GM23338 (cell line): ENCODE measurements around the gene SBF2. TPM values are rescaled to one million over a fixed set of nuclear protein-coding genes. Genes with fewer than 3 reads are reported as not detected.

Experiments used
- ATAC-seq: fragments of 200-7000 bp; cut with Tn5 transposase; 3 replicates; pipeline ENCODE4 v1.9.1; 2020
- DNase-seq: peaks from one replicate; pipeline ENCODE4 v3.0.0-alpha.2; 2015; ENCODE audit warnings: low spot score
- H2AFZ ChIP-seq: fragments of 200-600 bp; sonication (generic); 2 replicates; pipeline ENCODE4 v1.8.0; 2016; ENCODE audit warnings: antibody characterized with exemption, mild to moderate bottlenecking, moderate library complexity
- H3F3A ChIP-seq: fragments of 200-600 bp; sonication (generic); replicated peaks from 2 replicates; pipeline ENCODE4 v1.8.0; 2017; ENCODE audit warnings: antibody characterized with exemption, mixed run types, low read depth
- H3K27ac ChIP-seq: fragments of 200-600 bp; sonication (generic); 2 replicates; pipeline ENCODE4 v1.6.1; 2016; ENCODE audit warnings: low read depth
- H3K27me3 ChIP-seq: fragments of 200-600 bp; sonication (generic); 2 replicates; pipeline ENCODE4 v1.8.0; 2016; ENCODE audit warnings: mild to moderate bottlenecking, mixed run types, moderate library complexity; ENCODE audit not compliant: insufficient read depth
- H3K36me3 ChIP-seq: fragments of 200-600 bp; sonication (generic); 2 replicates; pipeline ENCODE4 v1.8.0; 2016; ENCODE audit warnings: mild to moderate bottlenecking; ENCODE audit not compliant: insufficient read depth
- H3K4me1 ChIP-seq: fragments of 200-600 bp; sonication (generic); 2 replicates; pipeline ENCODE4 v1.8.0; 2016; ENCODE audit warnings: mild to moderate bottlenecking, moderate library complexity; ENCODE audit not compliant: insufficient read depth
- H3K4me2 ChIP-seq: fragments of 200-600 bp; sonication (generic); 2 replicates; pipeline ENCODE4 v1.7.1; 2017; ENCODE audit warnings: mixed run types
- H3K4me3 ChIP-seq: fragments of 200-600 bp; sonication (generic); 2 replicates; pipeline ENCODE4 v1.6.1; 2016; ENCODE audit warnings: mixed run types
- H3K79me2 ChIP-seq: fragments of 200-600 bp; sonication (generic); replicated peaks from 2 replicates; pipeline ENCODE4 v1.8.0; 2017; ENCODE audit warnings: mild to moderate bottlenecking; ENCODE audit not compliant: insufficient read depth
- H3K9me2 ChIP-seq: fragments of 200-600 bp; sonication (generic); 2 replicates; pipeline ENCODE4 v1.8.0; 2017; ENCODE audit not compliant: insufficient read depth
- H4K20me1 ChIP-seq: fragments of 200-600 bp; sonication (generic); replicated peaks from 2 replicates; pipeline ENCODE4 v1.8.0; 2017; ENCODE audit warnings: mild to moderate bottlenecking; ENCODE audit not compliant: insufficient read depth
- H3K27ac Mint-ChIP-seq: 2 replicates; pipeline ENCODE4 v1.8.0; 2020; ENCODE audit warnings: inconsistent platforms, mild to moderate bottlenecking, moderate library complexity, mixed read lengths
- H3K27me3 Mint-ChIP-seq: 3 replicates; pipeline ENCODE4 v1.8.0; 2022; ENCODE audit warnings: low read depth, mild to moderate bottlenecking, moderate library complexity, mixed read lengths, inconsistent platforms; ENCODE audit not compliant: insufficient read depth, poor library complexity
- H3K36me3 Mint-ChIP-seq: 3 replicates; pipeline ENCODE4 v1.8.0; 2021; ENCODE audit warnings: low read depth, mild to moderate bottlenecking, inconsistent platforms, moderate library complexity, mixed read lengths
- H3K4me1 Mint-ChIP-seq: 3 replicates; pipeline ENCODE4 v1.8.0; 2020; ENCODE audit warnings: mild to moderate bottlenecking, inconsistent platforms, mixed read lengths
- H3K4me3 Mint-ChIP-seq: 3 replicates; pipeline ENCODE4 v1.8.0; 2021; ENCODE audit warnings: moderate library complexity, mild to moderate bottlenecking, inconsistent platforms, mixed read lengths
- H3K9me3 Mint-ChIP-seq: 3 replicates; pipeline ENCODE4 v1.8.0; 2020; ENCODE audit warnings: moderate library complexity, mild to moderate bottlenecking, inconsistent platforms, mixed read lengths
- CREB1 ChIP-seq: fragments of 250-450 bp; sonication (Bioruptor Pico); IDR thresholded peaks from 2 replicates; pipeline ENCODE4 v1.5.0; 2020; ENCODE audit warnings: low read depth, mild to moderate bottlenecking, moderate library complexity
- ETS1 ChIP-seq: IDR thresholded peaks from 2 replicates; pipeline ENCODE4 v1.6.1; 2016; ENCODE audit warnings: antibody characterized with exemption
- EZH2 ChIP-seq: fragments of 200-600 bp; sonication (generic); IDR thresholded peaks from one replicate; pipeline ENCODE4 v1.8.0; 2017; ENCODE audit warnings: antibody characterized with exemption, mild to moderate bottlenecking, low read depth; ENCODE audit not compliant: unreplicated experiment
- EZH2phosphoT487 ChIP-seq: fragments of 200-600 bp; sonication (generic); IDR thresholded peaks from one replicate; pipeline ENCODE4 v1.8.1; 2018; ENCODE audit warnings: antibody characterized with exemption; ENCODE audit not compliant: unreplicated experiment
- JUNB ChIP-seq: IDR thresholded peaks from one replicate; pipeline ENCODE4 v1.6.1; 2016; ENCODE audit warnings: antibody characterized with exemption; ENCODE audit not compliant: unreplicated experiment
- NANOG ChIP-seq: IDR thresholded peaks from 2 replicates; pipeline ENCODE4 v1.6.1; 2016; ENCODE audit warnings: antibody characterized with exemption, borderline replicate concordance
- POLR2AphosphoS5 ChIP-seq: IDR thresholded peaks from 2 replicates; pipeline ENCODE4 v1.6.1; 2016; ENCODE audit warnings: antibody characterized with exemption, low read depth
- REST ChIP-seq: IDR thresholded peaks from one replicate; pipeline ENCODE4 v1.6.1; 2018; ENCODE audit warnings: antibody characterized with exemption; ENCODE audit not compliant: unreplicated experiment
- STAT1 ChIP-seq: IDR thresholded peaks from one replicate; pipeline ENCODE4 v1.6.1; 2016; ENCODE audit warnings: antibody characterized with exemption; ENCODE audit not compliant: unreplicated experiment
- ZNF114 ChIP-seq: fragments of 250-450 bp; sonication (Bioruptor Pico); IDR thresholded peaks from 2 replicates; pipeline ENCODE4 v1.5.0; 2020; ENCODE audit warnings: mild to moderate bottlenecking, moderate library complexity
- ZNF331 ChIP-seq: fragments of 250-450 bp; sonication (Bioruptor Pico); IDR thresholded peaks from 2 replicates; pipeline ENCODE4 v1.5.0; 2020; ENCODE audit warnings: low read depth, mild to moderate bottlenecking, moderate library complexity
- polyA plus RNA-seq: library from polyadenylated mRNA; unstranded; fragments of >200 nt; fragmentation: Nextera tagmentation; extraction: Ambion mirVana; gene quantifications from 2 replicates; pipeline ENCODE4 v1.2.1, GENCODE V29; 2016
- total RNA-seq: library from RNA; depleted of rRNA; stranded (reverse); fragments of >200 nt; shearing (Covaris generic); gene quantifications from 2 replicates; pipeline ENCODE4 v1.2.3, GENCODE V29; 2014
- TF ChIP-seq, protein P1 (sequence below): fragments of 250-450 bp; sonication (Bioruptor Pico); IDR thresholded peaks from 2 replicates; pipeline ENCODE4 v1.5.0; 2020; ENCODE audit warnings: mild to moderate bottlenecking, moderate library complexity
- TF ChIP-seq, protein P2 (sequence below), 2 experiments: fragments of 200-600 bp in 1 of 2; sonication (generic) in 1 of 2; conservative IDR thresholded peaks; 2 replicates each; pipeline versions ENCODE4 v1.5.1 to v1.6.1; 2016 to 2017; ENCODE audit warnings: antibody characterized with exemption in 2 of 2, low read depth in 2 of 2, mild to moderate bottlenecking in 2 of 2, moderate library complexity in 1 of 2

Gene SBF2
- total and polyA plus RNA-seq, 2 experiments from 2014 or later: 25.6 to 53.5 TPM

- no peaks in the 10 kb centered on the region for H4K20me1 ChIP-seq
- no peak overlapping the region for H3K4me3 ChIP-seq
- H3K27ac ChIP-seq: peak overlapping the region; percentile 22; the same call in 1 of the 2 replicates
- H3K4me2 ChIP-seq: no peak overlapping the region
- no peaks in the 10 kb centered on the region for H3K27me3 ChIP-seq
- no peaks in the 10 kb centered on the region for H3K4me1 ChIP-seq
- Mint-ChIP-seq H3K36me3 (peaks cover 31% of the 10 kb centered on the region), H3K27me3 (peaks cover 2% of the 10 kb centered on the region), H3K9me3 (peaks cover 2% of the 10 kb centered on the region; the same call in 1 of the 3 replicates), H3K4me3 (no peak overlapping the region), H3K27ac (peak overlapping the region; percentile 16; the same call in 1 of the 2 replicates), H3K4me1 (peaks cover 6% of the 10 kb centered on the region; the same call in 2 of the 3 replicates)
- no peaks in the 10 kb centered on the region for H3K9me2 ChIP-seq
- H3F3A ChIP-seq: peaks cover 2% of the 10 kb centered on the region; the same call in 1 of the 2 replicates
- TF ChIP-seq, protein P1, sequence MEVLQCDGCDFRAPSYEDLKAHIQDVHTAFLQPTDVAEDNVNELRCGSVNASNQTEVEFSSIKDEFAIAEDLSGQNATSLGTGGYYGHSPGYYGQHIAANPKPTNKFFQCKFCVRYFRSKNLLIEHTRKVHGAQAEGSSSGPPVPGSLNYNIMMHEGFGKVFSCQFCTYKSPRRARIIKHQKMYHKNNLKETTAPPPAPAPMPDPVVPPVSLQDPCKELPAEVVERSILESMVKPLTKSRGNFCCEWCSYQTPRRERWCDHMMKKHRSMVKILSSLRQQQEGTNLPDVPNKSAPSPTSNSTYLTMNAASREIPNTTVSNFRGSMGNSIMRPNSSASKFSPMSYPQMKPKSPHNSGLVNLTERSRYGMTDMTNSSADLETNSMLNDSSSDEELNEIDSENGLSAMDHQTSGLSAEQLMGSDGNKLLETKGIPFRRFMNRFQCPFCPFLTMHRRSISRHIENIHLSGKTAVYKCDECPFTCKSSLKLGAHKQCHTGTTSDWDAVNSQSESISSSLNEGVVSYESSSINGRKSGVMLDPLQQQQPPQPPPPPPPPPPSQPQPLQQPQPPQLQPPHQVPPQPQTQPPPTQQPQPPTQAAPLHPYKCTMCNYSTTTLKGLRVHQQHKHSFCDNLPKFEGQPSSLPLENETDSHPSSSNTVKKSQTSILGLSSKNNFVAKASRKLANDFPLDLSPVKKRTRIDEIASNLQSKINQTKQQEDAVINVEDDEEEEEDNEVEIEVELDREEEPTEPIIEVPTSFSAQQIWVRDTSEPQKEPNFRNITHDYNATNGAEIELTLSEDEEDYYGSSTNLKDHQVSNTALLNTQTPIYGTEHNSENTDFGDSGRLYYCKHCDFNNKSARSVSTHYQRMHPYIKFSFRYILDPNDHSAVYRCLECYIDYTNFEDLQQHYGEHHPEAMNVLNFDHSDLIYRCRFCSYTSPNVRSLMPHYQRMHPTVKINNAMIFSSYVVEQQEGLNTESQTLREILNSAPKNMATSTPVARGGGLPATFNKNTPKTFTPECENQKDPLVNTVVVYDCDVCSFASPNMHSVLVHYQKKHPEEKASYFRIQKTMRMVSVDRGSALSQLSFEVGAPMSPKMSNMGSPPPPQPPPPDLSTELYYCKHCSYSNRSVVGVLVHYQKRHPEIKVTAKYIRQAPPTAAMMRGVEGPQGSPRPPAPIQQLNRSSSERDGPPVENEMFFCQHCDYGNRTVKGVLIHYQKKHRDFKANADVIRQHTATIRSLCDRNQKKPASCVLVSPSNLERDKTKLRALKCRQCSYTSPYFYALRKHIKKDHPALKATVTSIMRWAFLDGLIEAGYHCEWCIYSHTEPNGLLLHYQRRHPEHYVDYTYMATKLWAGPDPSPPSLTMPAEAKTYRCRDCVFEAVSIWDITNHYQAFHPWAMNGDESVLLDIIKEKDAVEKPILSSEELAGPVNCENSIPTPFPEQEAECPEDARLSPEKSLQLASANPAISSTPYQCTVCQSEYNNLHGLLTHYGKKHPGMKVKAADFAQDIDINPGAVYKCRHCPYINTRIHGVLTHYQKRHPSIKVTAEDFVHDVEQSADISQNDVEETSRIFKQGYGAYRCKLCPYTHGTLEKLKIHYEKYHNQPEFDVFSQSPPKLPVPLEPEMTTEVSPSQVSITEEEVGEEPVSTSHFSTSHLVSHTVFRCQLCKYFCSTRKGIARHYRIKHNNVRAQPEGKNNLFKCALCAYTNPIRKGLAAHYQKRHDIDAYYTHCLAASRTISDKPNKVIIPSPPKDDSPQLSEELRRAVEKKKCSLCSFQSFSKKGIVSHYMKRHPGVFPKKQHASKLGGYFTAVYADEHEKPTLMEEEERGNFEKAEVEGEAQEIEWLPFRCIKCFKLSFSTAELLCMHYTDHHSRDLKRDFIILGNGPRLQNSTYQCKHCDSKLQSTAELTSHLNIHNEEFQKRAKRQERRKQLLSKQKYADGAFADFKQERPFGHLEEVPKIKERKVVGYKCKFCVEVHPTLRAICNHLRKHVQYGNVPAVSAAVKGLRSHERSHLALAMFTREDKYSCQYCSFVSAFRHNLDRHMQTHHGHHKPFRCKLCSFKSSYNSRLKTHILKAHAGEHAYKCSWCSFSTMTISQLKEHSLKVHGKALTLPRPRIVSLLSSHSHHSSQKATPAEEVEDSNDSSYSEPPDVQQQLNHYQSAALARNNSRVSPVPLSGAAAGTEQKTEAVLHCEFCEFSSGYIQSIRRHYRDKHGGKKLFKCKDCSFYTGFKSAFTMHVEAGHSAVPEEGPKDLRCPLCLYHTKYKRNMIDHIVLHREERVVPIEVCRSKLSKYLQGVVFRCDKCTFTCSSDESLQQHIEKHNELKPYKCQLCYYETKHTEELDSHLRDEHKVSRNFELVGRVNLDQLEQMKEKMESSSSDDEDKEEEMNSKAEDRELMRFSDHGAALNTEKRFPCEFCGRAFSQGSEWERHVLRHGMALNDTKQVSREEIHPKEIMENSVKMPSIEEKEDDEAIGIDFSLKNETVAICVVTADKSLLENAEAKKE (CRISPR knock-in tag): no peak
- TF ChIP-seq ZNF114 (CRISPR knock-in tag) (no peak), ZNF331 (no peak), EZH2 (no peak), CREB1 (no peak), STAT1 (no peak), JUNB (no peak), POLR2AphosphoS5 (no peak), REST (no peak), EZH2phosphoT487 (no peak), ETS1 (no peak), NANOG (no peak)
- TF ChIP-seq, protein P2, sequence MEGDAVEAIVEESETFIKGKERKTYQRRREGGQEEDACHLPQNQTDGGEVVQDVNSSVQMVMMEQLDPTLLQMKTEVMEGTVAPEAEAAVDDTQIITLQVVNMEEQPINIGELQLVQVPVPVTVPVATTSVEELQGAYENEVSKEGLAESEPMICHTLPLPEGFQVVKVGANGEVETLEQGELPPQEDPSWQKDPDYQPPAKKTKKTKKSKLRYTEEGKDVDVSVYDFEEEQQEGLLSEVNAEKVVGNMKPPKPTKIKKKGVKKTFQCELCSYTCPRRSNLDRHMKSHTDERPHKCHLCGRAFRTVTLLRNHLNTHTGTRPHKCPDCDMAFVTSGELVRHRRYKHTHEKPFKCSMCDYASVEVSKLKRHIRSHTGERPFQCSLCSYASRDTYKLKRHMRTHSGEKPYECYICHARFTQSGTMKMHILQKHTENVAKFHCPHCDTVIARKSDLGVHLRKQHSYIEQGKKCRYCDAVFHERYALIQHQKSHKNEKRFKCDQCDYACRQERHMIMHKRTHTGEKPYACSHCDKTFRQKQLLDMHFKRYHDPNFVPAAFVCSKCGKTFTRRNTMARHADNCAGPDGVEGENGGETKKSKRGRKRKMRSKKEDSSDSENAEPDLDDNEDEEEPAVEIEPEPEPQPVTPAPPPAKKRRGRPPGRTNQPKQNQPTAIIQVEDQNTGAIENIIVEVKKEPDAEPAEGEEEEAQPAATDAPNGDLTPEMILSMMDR (conservative IDR thresholded peaks at IDR 0.05; ENCODE audit: low read depth in 2 of 2): no peak
- peaks cover 6% of the 10 kb centered on the region; the same call in 1 of the 2 replicates for H3K79me2 ChIP-seq
- H3K36me3 ChIP-seq: peaks cover 13% of the 10 kb centered on the region
- DNase-seq (no peak), ATAC-seq (peak; percentile 52)
- no peak overlapping the region for H2AFZ ChIP-seq
Observed at GRCh38 chr11:9747828-9748227, 546.2 kb downstream of the SBF2 start.
